Frontal cortex (tissue), 4 donors: ENCODE data around the gene SLC1A2. TPM values are rescaled to one million over a fixed set of nuclear protein-coding genes. Genes with fewer than 3 reads are reported as not detected.

ENCODE experiments used
- DNase-seq, 2 donors: peaks; one replicate each; pipeline ENCODE4 v3.0.0; 2012; ENCODE audit warnings: low spot score in 2 of 2
- FAIRE-seq: peaks from 2 replicates; lab custom pipeline; 2012; peaks lifted over from hg19 to GRCh38; lab: Jason Lieb, UNC
- total RNA-seq: library from RNA; depleted of rRNA; stranded (reverse); fragments of >200 nt; gene quantifications from one replicate; pipeline ENCODE4 v1.2.3, GENCODE V29; 2014
- donor health status: control.
- donor health status: control.
- donor health status: control.

Gene SLC1A2
- total RNA-seq, 1 donor from 2014 or later = 161 TPM

DNA sequence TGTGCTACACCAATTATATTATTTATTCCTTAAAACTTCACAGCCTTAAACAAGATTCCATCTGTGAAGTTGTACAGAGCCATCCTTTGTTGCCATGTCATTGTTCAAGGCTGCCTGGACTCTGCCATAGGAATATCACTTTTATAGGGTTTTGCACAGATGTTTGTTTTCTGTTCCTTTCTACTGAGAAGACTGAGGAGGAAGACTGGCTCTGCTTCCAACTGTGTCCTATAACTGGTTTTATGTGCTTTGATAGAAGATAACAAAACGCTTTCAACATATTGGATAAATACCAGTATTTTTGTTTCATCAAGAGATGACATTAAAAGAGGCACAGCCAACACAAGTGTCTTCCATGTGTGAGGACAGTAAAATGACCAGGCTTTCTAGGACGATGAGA, 159.8 kb downstream of the SLC1A2 start:
- DNase-seq (no peak), FAIRE-seq (no peak)

DNA sequence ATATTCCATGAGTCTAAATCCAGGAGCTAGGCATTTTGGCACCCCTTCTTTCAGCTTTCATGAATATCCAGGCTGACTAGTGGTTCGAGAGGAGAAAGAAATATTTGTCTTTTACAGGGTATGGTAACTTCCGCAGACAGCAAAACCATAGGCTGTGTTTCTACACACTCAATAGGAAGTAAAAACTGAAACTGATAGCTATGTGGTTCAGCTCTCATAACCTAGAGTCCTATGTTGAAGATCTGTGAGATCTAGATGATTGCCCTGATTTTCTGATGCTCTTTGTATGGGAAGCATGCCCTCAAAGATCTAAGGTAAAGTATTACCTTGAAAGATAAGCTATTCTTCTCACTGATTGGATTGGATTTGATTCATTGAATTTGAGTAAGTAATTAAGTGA, 162.1 kb downstream of the SLC1A2 start:
- FAIRE-seq (no peak), DNase-seq (no peak)

DNA sequence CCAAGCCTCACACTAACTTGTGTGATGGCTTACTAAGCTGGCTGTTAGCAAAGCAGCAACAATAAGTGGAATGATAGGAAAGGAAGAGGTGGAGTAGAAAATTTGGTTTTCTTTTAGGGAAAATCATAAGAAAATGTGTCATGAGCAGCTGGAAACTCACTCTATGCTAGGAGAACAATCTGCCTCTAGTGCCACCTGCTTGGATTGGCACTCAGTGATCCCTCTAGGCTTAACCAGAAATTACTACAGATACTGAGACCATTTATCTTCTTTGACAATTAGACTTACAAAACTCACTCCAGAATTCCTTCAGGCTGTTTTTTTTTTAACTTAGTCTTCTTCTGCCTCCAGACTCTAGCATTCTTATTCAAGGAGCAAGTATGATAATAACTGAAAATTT, 163.1 kb downstream of the SLC1A2 start:
- FAIRE-seq = no peak
- DNase-seq = no peak

DNA sequence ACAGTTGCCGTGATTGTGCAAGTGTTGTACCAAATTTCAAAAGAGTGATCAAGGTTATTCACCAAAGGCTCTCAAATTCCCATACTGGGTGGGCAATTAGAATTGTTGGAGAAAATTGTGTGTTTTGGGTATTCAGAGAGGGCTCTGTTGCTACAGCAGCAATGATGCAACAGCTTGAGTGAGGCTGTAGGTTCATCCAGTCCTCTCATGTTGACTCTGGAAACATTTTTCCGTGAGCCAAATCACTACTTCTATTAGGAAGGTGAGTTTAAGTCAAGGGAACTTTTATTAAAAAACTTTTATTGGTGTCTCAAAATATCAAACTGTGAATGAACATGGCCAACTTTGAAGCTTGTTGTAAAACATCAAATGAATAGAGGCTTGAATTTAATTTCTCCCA, 163.8 kb downstream of the SLC1A2 start:
- DNase-seq (no peak), FAIRE-seq (no peak)

DNA sequence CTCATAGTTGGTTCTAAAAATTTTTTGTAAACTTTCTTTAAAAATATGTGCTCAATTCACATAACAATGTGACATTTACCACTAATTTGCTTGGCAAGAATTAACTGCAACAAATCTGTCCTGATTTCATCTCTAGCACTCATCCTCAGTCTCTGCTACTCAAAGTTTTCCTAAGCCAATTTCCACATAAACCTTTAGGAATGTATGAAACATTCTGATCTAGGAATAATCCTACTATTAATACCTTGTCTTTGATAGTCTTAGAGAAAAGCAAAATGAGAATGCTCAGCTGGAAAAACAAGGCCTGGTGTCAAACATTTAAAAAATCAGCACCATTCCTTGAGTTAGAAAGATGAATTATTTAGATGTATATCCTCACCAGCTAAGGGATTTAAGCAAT, 166.1 kb downstream of the SLC1A2 start:
- DNase-seq = no peak
- no peak for FAIRE-seq

DNA sequence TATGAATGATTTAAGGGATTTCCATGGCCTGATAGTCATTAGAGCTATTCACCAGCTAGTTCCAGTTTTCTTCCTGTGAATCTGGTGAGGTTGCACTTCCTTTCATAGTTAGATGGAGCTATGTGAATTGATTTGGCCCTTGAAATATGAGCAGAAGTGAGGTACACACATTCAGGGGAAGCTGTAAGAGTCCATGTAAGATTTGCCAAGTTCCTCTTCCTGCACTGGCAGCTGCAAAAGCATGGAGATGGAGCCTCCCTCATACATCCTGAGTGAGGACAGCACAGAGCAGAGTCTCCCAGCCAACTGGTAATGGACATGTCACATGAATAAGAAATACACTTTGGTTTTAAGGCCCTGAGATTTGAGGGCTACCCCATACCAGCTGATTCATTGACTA, 168.7 kb downstream of the SLC1A2 start:
- no peak for DNase-seq
- no peak for FAIRE-seq

DNA sequence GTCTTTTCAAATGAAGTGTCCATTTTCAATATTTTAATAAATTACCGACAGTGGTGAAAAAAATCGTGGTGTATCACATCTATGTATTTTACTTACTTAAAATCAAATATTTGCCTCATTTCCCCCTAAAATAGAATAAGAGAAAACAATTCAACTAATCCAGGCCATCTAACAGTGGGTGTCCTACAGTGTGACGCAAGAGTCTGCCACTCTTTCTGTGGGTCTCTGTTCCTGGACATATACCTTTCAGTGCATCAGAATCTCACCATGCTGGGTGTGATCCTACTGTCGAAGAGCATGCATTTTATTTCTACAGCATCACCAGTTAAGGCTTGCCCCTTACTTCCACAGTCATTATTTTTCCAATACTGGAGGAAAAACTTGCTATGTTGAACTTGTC, 169.2 kb downstream of the SLC1A2 start:
- DNase-seq = no peak
- FAIRE-seq = no peak

DNA sequence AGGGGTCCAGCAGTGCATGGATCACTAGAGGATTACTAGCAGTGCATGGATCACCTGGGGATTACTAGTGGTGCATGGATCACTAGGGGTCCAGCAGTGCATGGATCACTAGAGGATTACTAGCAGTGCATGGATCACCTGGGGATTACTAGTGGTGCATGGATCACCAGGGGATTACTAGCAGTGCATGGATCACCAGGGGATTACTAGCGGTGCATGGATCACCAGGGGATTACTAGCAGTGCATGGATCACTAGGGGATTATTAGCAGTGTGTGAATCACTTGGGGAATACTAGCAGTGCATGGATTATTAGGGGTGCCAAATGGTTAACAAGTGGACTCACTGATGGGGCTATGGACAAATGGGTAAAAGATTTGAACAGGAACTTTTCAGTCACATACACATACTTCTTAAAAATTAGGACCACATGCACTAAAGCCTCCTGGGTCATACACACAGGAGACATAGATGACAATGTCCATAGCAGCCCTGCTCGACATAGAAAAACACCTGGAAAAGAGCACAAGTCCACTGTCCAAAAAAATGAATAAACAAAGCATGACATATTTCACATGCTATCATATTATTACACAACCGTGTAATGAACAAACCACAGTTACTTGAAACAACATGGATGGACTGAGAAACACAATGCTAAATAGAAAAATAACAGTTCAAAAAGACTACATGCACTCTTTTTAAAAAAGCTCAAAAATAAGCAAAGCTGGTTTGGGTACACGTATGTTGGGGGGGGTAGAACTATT, 170.6 kb downstream of the SLC1A2 start:
- DNase-seq = no peak
- no peak for FAIRE-seq

DNA sequence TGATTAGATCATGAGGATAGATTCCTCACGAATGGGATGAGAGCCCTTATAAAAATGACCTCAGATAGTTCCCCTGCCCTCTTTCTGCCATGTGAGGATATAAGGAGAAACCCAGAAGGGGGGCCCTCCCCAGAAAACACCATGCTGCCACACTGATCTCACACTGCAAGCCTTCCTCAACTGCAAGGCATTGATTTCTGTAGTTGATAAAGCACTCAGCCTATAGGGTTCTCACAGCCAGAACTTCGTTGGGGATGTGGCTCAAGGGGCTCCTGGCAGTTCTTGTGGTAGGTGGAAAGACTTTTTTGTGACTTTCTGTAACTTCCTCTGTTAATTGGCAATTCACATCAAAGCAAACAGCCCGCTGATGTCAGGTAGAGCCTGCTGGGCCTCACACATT, 171.5 kb downstream of the SLC1A2 start:
- no peak for DNase-seq
- FAIRE-seq = no peak

DNA sequence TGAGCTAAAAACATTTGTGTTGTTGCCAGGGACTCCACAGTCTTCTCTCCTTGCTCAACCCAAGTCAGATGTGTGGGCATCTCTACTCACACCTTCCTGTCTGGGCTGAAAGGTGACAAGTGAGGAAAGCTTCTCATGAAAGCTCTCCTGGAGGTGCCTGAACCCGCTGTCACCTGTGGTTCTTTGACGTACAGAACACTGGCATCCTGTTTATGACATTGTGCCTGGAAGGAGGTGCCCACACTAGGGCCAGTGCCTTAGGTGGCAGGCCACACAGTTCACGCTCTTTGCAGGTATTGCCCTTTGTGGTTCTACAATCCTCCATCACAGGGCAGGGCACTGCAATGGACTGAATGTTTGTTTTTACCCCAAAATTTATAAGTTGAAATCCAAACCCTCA, 171.9 kb downstream of the SLC1A2 start:
- FAIRE-seq = no peak
- no peak for DNase-seq

DNA sequence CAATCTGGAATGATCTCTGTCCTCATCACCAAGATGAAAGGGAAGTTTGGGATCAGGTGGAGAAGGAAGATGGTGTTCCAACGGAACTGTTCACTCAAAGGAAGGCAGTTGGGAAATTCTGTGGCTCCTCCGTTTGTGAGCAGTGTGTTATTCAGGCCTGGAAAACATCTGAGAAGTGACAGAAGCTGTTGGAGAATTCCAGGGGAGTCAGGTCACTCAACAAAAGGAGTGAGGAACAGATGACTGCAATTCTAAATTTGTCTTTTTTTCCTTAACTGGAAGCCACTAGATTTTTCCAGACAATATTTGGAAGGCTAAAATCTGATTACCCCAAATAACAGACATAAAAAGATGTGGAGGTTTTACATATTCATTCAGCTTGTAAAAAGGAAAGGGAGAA, 172.6 kb downstream of the SLC1A2 start:
- FAIRE-seq (no peak), DNase-seq (no peak)

DNA sequence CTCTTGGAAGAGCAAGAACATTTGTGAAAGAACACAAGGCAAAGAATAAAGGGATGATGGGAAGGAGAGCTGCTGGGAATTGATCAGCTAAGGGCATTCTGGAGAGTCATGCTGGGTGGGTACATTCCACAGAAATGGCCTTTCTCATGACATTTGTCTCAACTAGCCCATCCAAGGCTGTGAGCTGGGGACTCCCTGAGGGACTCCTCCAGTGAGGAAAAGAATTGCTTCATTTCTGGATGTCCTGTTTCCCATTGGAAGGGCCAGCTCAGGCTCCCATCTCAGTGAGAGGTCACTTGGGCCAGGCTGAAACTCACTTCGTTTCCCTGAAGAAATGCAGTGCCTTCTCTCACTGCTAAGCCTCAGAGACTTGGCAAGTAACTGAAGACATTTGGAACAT, 173.6 kb downstream of the SLC1A2 start:
- no peak for DNase-seq
- FAIRE-seq = no peak

DNA sequence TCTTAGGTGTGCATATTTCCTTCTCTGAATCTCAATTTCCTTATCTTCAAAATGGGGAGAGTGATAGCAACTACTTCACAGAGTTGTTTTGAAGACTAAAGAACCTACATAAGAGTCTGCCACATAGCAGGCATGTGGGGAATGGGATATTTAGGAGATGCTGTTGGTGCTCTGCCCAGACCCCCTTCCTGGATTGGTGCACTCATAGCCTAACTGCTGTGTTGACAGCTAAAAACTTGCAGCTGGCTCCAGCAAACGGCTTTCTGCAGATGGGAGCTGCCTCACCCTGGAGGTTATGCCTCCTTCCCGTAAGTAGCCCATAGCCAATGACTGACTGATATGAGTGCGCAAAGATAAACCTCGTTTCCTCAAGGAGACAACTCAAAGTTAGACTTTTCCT, 174.3 kb downstream of the SLC1A2 start:
- no peak for DNase-seq
- no peak for FAIRE-seq

DNA sequence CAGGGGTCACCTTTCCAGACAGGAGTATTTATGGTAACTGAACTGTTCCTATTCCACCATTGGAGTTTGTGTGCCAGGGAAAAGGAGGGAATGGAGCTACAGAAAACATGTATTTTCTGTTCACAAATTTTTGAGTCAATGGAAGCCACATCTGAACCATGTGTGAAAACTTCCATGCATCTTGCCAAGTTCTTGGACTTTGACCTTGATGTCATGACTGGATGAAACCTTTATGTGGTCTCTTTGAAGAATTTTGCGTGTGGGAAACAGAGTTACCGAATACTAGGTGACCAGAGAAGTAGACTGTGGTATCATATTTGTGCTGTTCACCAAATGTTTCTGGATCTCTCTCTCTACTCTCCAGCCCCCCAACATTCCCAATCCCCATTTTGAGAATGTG, 175.6 kb downstream of the SLC1A2 start:
- FAIRE-seq (no peak), DNase-seq (no peak)

DNA sequence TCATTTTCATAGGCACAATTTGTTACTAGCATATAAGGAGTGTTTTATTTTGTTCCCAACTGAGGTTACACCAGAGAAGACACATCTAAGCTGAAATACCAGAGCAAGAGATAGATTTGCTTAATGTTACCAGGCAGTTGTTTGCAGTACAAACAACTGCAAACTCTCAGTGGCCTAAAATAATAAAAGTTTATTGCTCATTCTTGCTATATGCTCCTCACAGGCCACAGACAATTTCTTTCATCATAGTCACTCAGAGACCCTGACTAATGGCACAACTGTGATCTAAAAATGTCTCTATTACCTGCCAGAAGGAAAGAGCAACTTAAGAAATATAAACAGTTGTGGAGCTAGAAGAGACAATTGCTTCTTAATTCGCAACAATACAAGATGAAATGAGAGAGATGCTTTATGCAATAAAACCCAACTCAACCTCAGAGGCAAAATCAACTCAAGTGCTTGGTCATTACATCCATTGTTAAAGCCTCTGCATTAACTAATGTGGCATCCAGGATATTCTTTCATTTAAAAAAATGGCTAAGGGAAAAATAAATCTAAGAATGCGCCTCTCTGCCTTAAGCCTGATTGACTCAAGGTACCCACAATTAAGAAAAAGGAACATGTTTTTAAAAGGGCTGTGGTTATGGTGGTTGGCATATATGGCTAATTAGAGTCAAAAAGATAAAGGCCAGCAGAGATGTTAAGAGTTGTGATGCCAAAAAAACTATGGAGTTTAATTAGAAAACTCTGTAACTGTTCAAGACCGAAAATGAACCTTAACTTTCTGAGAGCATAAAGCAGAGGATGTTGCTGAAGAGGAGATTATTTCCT, 176.7 kb downstream of the SLC1A2 start:
- DNase-seq = no peak
- FAIRE-seq = no peak

DNA sequence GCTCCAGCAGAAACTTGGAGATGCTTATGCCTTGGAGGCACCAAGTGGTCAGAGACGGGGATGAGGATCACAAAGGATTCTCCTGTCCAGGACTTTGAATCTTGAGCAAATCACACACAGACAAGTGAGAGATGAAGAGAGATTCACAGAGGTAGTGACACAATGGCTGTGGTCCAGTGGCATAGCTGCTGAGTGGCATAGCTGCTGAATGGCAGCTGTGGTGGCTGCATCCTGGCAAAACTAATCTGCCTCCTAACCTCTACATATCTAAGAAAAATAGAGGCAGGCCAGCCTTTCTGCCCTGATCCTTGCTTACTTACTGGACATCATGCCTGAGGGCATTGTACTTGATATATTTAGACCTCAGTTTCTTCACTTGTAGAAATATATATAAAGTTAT, 177.8 kb downstream of the SLC1A2 start:
- DNase-seq (no peak), FAIRE-seq (no peak)

DNA sequence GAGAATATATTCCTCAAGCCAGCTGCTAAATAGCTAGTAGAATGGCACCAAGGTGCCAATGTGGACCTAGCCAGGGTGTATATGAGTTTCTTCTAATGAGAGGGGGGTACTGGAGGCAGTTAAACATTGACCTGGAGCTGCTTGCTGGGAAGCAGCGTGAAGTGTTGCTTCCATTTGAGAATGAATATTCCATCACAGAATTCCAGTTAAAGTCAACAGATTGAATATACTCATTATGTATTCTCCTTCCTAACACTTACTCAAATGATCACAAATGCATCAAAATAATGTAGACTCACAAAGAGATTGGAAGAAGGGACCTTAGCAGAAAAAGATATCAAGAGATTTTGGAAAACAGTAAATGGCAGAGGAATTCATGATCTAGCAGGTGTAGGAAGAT, 178.3 kb downstream of the SLC1A2 start:
- DNase-seq (no peak), FAIRE-seq (no peak)

DNA sequence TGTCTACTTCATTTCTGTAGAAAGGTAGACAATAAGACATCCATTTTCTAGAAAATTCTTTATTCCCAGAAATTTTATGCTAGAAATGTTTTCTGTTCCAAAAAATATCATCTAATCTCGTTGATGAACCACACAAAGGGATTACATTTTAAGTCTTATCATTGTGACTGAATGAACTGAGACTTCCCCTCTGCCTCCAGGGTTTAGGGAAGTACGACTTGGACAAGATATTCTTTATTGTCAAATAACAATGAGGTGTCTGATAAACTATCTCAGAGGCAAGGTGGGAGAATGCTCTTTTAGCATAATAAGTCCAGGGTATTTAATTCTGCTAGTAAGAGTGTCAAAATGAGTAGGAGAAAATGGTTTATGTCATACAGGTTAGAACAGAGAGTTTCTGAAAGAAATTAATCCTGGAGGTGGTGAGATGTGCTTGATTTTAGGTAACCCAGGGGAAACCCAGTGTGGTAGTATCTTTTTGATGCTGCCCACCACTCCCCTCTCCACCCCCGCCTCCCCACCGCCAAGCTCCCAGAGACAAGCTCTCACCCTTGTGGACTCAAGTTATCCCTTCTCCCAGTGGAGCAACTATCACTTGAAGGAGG, 179.8 kb downstream of the SLC1A2 start:
- FAIRE-seq (no peak), DNase-seq (no peak)

DNA sequence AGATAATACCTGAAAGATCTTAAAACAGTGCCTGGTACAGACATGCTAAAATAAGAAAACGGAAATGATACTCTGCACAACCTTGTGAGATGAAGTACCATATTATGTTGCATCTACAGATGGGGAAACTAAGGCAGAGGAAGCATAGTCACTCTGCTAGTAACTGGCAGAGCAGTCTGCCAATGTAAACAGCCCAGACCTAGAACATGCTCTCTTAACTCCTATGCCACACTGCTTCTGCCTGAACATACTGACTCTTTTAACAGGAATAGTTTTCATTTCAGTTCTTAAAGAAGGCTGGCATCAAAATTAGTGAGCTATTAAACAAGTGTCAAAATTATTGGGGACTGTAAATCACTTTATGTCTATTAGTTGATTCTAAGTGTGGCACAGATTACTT, 180.5 kb downstream of the SLC1A2 start:
- DNase-seq (no peak), FAIRE-seq (no peak)

DNA sequence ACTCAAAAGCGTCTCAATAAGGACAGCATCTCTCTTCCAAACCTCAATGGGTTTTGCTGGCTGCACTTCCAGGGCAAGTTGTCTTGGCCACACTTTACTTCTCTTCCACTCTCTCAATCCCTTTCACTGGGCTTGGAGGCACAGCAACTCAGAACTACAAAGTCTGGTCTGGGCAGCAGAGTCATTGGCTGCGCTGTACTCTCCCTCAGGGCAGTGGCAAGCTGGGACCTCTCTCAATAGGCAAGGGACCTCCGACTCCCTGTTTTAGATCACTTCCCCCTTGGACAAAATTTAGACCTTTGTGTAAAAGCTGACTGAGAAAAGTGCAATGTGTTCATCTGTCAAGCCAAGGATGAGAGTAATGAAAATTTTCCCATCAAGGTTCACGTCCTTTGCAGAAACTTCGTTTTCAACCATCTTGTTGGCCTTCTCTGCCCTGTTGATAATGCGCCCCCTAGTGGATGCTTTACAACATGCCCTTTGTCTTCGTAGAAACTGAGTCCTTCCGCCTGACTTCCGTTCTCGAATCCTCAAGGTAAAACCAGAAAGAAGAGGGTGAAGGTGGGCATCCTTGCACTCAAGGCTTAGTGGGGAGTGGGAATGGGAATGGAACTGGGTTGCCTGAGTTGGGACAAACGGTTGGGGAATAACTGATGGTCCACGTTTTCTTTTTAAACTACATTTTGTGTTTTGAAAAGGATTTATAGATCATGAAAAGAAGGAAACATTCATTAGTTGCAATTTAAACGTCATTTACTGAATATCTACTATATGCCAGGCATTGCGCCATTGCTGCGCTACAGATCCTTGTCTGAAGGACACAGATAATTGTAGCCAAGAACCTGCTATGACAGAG, 181.3 kb downstream of the SLC1A2 start:
- no peak for FAIRE-seq
- DNase-seq = no peak
